ENCODE measurements around the gene ERI2. TPM values are rescaled to one million over a fixed set of nuclear protein-coding genes. Genes with fewer than 3 reads are reported as not detected.

ERI2 gene
- total RNA-seq, 1 donor from 2014 or later, result 4.5 TPM

DNA sequence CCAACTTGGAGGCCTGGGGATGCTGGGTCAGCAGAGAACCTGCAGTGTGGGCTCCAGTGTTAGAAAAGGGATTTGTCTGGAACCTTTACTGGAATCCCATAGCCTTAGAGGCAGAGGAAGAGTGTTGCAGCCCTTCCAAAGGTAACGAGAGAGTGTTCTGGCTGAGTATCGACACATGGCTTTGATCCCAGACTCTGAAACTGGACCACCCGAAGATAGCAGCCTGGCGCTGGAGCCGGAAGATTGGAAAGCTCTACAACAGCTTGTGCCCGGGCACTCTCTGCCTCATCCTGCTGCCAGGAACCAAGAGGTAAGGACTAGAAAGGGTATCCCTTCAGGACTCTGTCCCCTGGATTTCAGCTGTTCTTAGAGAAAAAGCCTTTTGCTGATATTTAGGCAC, 39.8 kb upstream of the ERI2 start:
- CTCF ChIA-PET, result no interaction called here
- Mint-ChIP-seq H3K4me3 (no peak overlapping the region), H3K4me1 (peaks cover 5% of the 10 kb centered on the region), H3K27me3 (no peaks in the 10 kb centered on the region), H3K36me3 (ENCODE audit: low read depth) (no peaks in the 10 kb centered on the region), H3K27ac (no peak overlapping the region), H3K9me3 (no peaks in the 10 kb centered on the region)
- POLR2A ChIA-PET, result no interaction called here
- DNase-seq (no peak), ATAC-seq (ENCODE audit: low read depth) (no peak)
- TF ChIP-seq, protein P1, sequence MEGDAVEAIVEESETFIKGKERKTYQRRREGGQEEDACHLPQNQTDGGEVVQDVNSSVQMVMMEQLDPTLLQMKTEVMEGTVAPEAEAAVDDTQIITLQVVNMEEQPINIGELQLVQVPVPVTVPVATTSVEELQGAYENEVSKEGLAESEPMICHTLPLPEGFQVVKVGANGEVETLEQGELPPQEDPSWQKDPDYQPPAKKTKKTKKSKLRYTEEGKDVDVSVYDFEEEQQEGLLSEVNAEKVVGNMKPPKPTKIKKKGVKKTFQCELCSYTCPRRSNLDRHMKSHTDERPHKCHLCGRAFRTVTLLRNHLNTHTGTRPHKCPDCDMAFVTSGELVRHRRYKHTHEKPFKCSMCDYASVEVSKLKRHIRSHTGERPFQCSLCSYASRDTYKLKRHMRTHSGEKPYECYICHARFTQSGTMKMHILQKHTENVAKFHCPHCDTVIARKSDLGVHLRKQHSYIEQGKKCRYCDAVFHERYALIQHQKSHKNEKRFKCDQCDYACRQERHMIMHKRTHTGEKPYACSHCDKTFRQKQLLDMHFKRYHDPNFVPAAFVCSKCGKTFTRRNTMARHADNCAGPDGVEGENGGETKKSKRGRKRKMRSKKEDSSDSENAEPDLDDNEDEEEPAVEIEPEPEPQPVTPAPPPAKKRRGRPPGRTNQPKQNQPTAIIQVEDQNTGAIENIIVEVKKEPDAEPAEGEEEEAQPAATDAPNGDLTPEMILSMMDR (IDR thresholded peaks at IDR 0.05), result no peak
- intact Hi-C loops (cut with micrococcal nuclease), result no loop called here

DNA sequence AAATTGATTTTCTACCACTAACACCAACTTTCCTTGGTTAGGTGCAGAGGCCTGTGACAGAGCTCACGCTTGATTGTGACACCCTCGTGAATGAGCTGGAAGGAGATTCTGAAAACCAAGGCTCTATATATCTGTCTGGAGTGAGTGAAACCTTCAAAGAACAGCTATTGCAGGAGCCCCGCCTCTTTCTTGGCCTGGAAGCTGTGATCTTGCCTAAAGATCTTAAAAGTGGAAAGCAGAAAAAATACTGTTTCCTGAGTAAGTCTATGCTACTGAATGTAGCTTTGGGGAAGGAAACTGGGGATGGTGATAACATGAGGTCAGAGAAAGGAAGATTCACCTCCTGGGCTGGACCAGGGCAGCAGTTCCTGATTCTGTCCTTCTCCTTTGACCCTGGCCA, 38.3 kb upstream of the ERI2 start:
- TF ChIP-seq, protein P1 (IDR thresholded peaks at IDR 0.05), result no peak
- Mint-ChIP-seq H3K4me1 (no peaks in the 10 kb centered on the region), H3K27me3 (no peaks in the 10 kb centered on the region), H3K27ac (no peak overlapping the region), H3K36me3 (ENCODE audit: low read depth) (no peaks in the 10 kb centered on the region), H3K9me3 (no peaks in the 10 kb centered on the region), H3K4me3 (no peak overlapping the region)
- POLR2A ChIA-PET, result no interaction called here
- no peak for DNase-seq
- intact Hi-C loops (cut with micrococcal nuclease), result no loop called here
- no peak for ATAC-seq (ENCODE audit: low read depth)
- CTCF ChIA-PET, result no interaction called here

DNA sequence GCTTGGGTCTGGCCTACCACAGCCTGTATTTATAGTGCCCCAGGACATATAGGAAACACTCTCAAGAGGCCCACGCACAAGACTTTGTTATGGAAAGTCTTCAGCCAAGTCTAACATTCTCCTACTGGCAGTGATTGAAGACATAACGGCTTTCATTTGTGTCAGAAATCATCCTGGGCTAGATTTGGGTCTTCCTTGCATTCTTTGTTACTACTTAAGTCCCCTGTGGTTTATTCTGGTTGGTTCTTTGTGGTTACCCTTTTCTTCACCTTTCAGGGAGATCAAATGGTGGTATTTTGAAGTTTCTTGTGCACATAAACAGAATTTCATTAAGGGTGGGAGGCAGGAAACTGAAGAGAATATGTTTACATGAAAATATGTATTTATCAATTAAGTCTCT, 37.8 kb upstream of the ERI2 start:
- TF ChIP-seq, protein P1 (IDR thresholded peaks at IDR 0.05), result no peak
- H3K27ac Mint-ChIP-seq, result no peak overlapping the region
- ATAC-seq (ENCODE audit: low read depth) (no peak), DNase-seq (no peak)
- peaks cover 3% of the 10 kb centered on the region for H3K4me1 Mint-ChIP-seq
- CTCF ChIA-PET, result no interaction called here
- no peaks in the 10 kb centered on the region for H3K27me3 Mint-ChIP-seq
- intact Hi-C loops (cut with micrococcal nuclease), result no loop called here
- H3K36me3 Mint-ChIP-seq (ENCODE audit: low read depth), result no peaks in the 10 kb centered on the region
- no peaks in the 10 kb centered on the region for H3K9me3 Mint-ChIP-seq
- POLR2A ChIA-PET, result no interaction called here
- H3K4me3 Mint-ChIP-seq, result no peak overlapping the region

- Mint-ChIP-seq H3K27me3 (no peaks in the 10 kb centered on the region), H3K4me3 (no peak overlapping the region), H3K9me3 (peaks cover 12% of the 10 kb centered on the region), H3K36me3 (ENCODE audit: low read depth) (no peaks in the 10 kb centered on the region), H3K4me1 (peaks cover 14% of the 10 kb centered on the region), H3K27ac (no peak overlapping the region)
- ChIA-PET POLR2A (no interaction called here), CTCF (no interaction called here)
- no peak for DNase-seq
- intact Hi-C loops (cut with micrococcal nuclease), result no loop called here
- no peak for ATAC-seq (ENCODE audit: low read depth)
- TF ChIP-seq, protein P1 (IDR thresholded peaks at IDR 0.05), result no peak
Observed at GRCh38 chr16:20839504-20839903, 33.2 kb upstream of the ERI2 start.

- DNase-seq (no peak), ATAC-seq (ENCODE audit: low read depth) (no peak)
- peaks cover 14% of the 10 kb centered on the region for H3K9me3 Mint-ChIP-seq
- no peaks in the 10 kb centered on the region for H3K27me3 Mint-ChIP-seq
- intact Hi-C loops (cut with micrococcal nuclease), result no loop called here
- H3K4me1 Mint-ChIP-seq, result peaks cover 14% of the 10 kb centered on the region
- CTCF ChIA-PET, result no interaction called here
- no peak overlapping the region for H3K27ac Mint-ChIP-seq
- TF ChIP-seq, protein P1 (IDR thresholded peaks at IDR 0.05), result no peak
- H3K36me3 Mint-ChIP-seq (ENCODE audit: low read depth), result no peaks in the 10 kb centered on the region
- POLR2A ChIA-PET, result no interaction called here
- H3K4me3 Mint-ChIP-seq, result no peak overlapping the region
Observed at GRCh38 chr16:20838240-20838639, 32.0 kb upstream of the ERI2 start.
